ENCODE measurements around the gene PKN1. TPM values are rescaled to one million over a fixed set of nuclear protein-coding genes. Genes with fewer than 3 reads are reported as not detected.

Gene PKN1
- total and polyA plus RNA-seq, 2 of the 13 experiments (the other 11 are each of a cell fraction or from before 2014, with no cell fraction given) = 45.7 to 54.5 TPM

DNA sequence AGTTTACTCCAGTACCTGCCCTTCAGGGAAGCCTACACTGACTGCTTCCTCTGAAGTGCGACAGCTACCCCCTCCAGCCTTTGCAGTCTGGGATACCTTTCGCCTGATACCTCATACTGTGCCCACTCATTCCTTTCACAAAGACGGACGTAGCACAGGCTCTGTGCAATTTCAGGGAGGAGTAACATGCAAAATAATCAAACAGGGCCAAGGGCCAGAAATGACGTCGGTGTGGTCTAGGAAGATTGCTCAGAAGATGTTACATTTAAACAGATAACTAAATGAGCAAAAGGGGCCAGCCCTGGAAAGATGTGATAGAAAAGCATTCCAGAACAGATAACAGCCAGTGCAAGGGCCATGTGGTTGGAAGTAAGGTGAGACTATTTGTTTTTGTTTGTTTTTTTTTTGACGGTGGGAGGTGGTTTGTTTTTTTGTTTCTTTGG is 7.4 kb upstream of the PKN1 start:
- no peak overlapping the region for H3K4me3 ChIP-seq (replicated peaks in 1 of 3; ENCODE audit: insufficient read depth in 1 of 3, low read depth in 2 of 3, low read length in 3 of 3)
- DNase-seq (ENCODE audit: low spot score) = no peak
- ChIA-PET CTCF (ENCODE audit: low intra/inter-chr PET ratio, low total read pairs) (no interaction called here), POLR2A (interaction anchor here (1.0 kb wide), 1 partner anchor 20 kb away, joined by 4 read pairs; no protein-coding TSS in a partner anchor)
- H3K36me3 ChIP-seq (replicated peaks in 1 of 2; ENCODE audit: control insufficient read depth in 1 of 2, insufficient read depth in 2 of 2, low read length in 2 of 2) = no peaks in the 10 kb centered on the region
- WGBS (ENCODE audit: low lambda C conversion rate) = 13% methylated on average over 7 of the region's 7 CpGs
- ATAC-seq = peak; percentile 60
- no peak for FAIRE-seq
- H2AFZ ChIP-seq (ENCODE audit: low read length) = peak overlapping the region; percentile 56
- H3K4me2 ChIP-seq (ENCODE audit: low read depth, low read length) = peak overlapping the region; percentile 58
- H3K27ac ChIP-seq (ENCODE audit: extremely low read length, insufficient read depth, low read length) = no peak overlapping the region
- no peaks in the 10 kb centered on the region for H3K79me2 ChIP-seq (ENCODE audit: insufficient read depth, low read length)
- TF ChIP-seq ZMYM3 (CRISPR knock-in tag; IDR thresholded peaks at IDR 0.05) (0 out of 2 replicates have a peak, but pooled peaks have one; percentile 50), NR2F2 (IDR thresholded peaks at IDR 0.05; ENCODE audit: borderline replicate concordance, low read depth) (no peak)
- H3K4me1 ChIP-seq (ENCODE audit: insufficient read depth, low read length) = peaks cover 18% of the 10 kb centered on the region
- H3K9me3 ChIP-seq (ENCODE audit: low read length) = no peaks in the 10 kb centered on the region
- H3K27me3 ChIP-seq (ENCODE audit: control insufficient read depth in 1 of 2, insufficient read depth in 2 of 2, low read length in 2 of 2) = no peaks in the 10 kb centered on the region
- no peaks in the 10 kb centered on the region for H4K20me1 ChIP-seq (ENCODE audit: insufficient read depth, low read length)
- intact Hi-C loops (cut with micrococcal nuclease; ENCODE audit: unreplicated experiment) (no loop called here), in situ Hi-C loops (cut with HindIII; ENCODE audit: extremely low pct_ligation_motif_present, low pct_unique_long_range_greater_than_20kb) (no loop called here)
- H3K9ac ChIP-seq (ENCODE audit: insufficient read depth, low read depth, low read length) = peak overlapping the region; percentile 26; the same call in 1 of the 2 replicates
- no TSS peak for BruUV-seq (replicated peaks)

DNA sequence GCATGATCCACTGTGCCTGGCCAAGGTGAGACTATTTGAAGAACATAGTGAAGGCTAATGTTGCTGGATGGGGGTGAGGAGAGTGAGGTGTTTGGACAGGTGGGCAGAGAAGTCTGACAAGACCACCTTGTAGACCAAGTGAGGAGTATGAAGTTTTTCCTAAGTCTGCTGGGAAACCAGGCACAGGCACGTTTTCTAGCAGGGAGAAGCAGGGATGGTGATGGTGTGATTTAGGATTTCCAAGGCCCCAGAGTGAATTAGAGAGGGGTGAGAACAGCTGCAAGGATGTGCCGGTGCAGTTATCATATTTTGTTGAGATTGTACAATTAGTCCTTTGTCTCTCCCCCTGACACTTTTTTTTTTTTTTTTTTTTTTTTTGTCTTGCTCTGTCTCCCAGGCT is 5.6 kb upstream of the PKN1 start:
- FAIRE-seq (no peak), DNase-seq (ENCODE audit: low spot score) (no peak), ATAC-seq (no peak)
- WGBS (ENCODE audit: low lambda C conversion rate) = 9% methylated on average over 2 of the region's 2 CpGs
- Histone ChIP-seq H3K9me3 (ENCODE audit: low read length) (no peaks in the 10 kb centered on the region), H3K9ac (ENCODE audit: insufficient read depth, low read depth, low read length) (no peak overlapping the region), H3K4me3 (replicated peaks in 1 of 3; ENCODE audit: insufficient read depth in 1 of 3, low read depth in 2 of 3, low read length in 3 of 3) (no peak overlapping the region), H3K79me2 (ENCODE audit: insufficient read depth, low read length) (no peaks in the 10 kb centered on the region), H3K4me1 (ENCODE audit: insufficient read depth, low read length) (peaks cover 23% of the 10 kb centered on the region), H3K27ac (ENCODE audit: extremely low read length, insufficient read depth, low read length) (no peak overlapping the region), H2AFZ (ENCODE audit: low read length) (no peak overlapping the region), H3K27me3 (ENCODE audit: control insufficient read depth in 1 of 2, insufficient read depth in 2 of 2, low read length in 2 of 2) (no peaks in the 10 kb centered on the region), H4K20me1 (ENCODE audit: insufficient read depth, low read length) (no peaks in the 10 kb centered on the region), H3K4me2 (ENCODE audit: low read depth, low read length) (no peak overlapping the region), H3K36me3 (replicated peaks in 1 of 2; ENCODE audit: control insufficient read depth in 1 of 2, insufficient read depth in 2 of 2, low read length in 2 of 2) (no peaks in the 10 kb centered on the region)
- in situ Hi-C loops (cut with HindIII; ENCODE audit: extremely low pct_ligation_motif_present, low pct_unique_long_range_greater_than_20kb) = no loop called here
- ChIA-PET POLR2A (no interaction called here), CTCF (ENCODE audit: low intra/inter-chr PET ratio, low total read pairs) (no interaction called here)
- intact Hi-C loops (cut with micrococcal nuclease; ENCODE audit: unreplicated experiment) = no loop called here
- no TSS peak for BruUV-seq (replicated peaks)
- no peak for TF ChIP-seq NPAS2 (CRISPR knock-in tag; IDR thresholded peaks at IDR 0.05; ENCODE audit: borderline replicate concordance)
- no peak for TF ChIP-seq ZBTB21 (CRISPR knock-in tag; IDR thresholded peaks at IDR 0.05)
- TF ChIP-seq, protein P1, sequence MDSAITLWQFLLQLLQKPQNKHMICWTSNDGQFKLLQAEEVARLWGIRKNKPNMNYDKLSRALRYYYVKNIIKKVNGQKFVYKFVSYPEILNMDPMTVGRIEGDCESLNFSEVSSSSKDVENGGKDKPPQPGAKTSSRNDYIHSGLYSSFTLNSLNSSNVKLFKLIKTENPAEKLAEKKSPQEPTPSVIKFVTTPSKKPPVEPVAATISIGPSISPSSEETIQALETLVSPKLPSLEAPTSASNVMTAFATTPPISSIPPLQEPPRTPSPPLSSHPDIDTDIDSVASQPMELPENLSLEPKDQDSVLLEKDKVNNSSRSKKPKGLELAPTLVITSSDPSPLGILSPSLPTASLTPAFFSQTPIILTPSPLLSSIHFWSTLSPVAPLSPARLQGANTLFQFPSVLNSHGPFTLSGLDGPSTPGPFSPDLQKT (CRISPR knock-in tag; IDR thresholded peaks at IDR 0.05; ENCODE audit: borderline replicate concordance) = no peak
- no peak for TF ChIP-seq ZNF761 (CRISPR knock-in tag; conservative IDR thresholded peaks at IDR 0.05)
- no peak for TF ChIP-seq ZNF598 (CRISPR knock-in tag; IDR thresholded peaks at IDR 0.05; ENCODE audit: borderline replicate concordance)
- TF ChIP-seq SMAD3 (CRISPR knock-in tag; IDR thresholded peaks at IDR 0.05) = no peak
- TF ChIP-seq, protein P2, sequence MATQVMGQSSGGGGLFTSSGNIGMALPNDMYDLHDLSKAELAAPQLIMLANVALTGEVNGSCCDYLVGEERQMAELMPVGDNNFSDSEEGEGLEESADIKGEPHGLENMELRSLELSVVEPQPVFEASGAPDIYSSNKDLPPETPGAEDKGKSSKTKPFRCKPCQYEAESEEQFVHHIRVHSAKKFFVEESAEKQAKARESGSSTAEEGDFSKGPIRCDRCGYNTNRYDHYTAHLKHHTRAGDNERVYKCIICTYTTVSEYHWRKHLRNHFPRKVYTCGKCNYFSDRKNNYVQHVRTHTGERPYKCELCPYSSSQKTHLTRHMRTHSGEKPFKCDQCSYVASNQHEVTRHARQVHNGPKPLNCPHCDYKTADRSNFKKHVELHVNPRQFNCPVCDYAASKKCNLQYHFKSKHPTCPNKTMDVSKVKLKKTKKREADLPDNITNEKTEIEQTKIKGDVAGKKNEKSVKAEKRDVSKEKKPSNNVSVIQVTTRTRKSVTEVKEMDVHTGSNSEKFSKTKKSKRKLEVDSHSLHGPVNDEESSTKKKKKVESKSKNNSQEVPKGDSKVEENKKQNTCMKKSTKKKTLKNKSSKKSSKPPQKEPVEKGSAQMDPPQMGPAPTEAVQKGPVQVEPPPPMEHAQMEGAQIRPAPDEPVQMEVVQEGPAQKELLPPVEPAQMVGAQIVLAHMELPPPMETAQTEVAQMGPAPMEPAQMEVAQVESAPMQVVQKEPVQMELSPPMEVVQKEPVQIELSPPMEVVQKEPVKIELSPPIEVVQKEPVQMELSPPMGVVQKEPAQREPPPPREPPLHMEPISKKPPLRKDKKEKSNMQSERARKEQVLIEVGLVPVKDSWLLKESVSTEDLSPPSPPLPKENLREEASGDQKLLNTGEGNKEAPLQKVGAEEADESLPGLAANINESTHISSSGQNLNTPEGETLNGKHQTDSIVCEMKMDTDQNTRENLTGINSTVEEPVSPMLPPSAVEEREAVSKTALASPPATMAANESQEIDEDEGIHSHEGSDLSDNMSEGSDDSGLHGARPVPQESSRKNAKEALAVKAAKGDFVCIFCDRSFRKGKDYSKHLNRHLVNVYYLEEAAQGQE (IDR thresholded peaks at IDR 0.05; ENCODE audit: borderline replicate concordance in 1 of 2, low read depth in 1 of 2, low read length in 2 of 2) = no peak
- TF ChIP-seq ZNF232 (CRISPR knock-in tag; IDR thresholded peaks at IDR 0.05; ENCODE audit: borderline replicate concordance) = no peak

All from HepG2 (cell line).